HG03095 (cell line): Measurements from ENCODE around the gene PADI6.

Experiments
- ATAC-seq: cut with Tn5 transposase; IDR thresholded peaks from one replicate; pipeline ENCODE4 v1.9.1; 2021; ENCODE audit warnings: moderate library complexity; ENCODE audit not compliant: unreplicated experiment

The PADI6 gene

DNA sequence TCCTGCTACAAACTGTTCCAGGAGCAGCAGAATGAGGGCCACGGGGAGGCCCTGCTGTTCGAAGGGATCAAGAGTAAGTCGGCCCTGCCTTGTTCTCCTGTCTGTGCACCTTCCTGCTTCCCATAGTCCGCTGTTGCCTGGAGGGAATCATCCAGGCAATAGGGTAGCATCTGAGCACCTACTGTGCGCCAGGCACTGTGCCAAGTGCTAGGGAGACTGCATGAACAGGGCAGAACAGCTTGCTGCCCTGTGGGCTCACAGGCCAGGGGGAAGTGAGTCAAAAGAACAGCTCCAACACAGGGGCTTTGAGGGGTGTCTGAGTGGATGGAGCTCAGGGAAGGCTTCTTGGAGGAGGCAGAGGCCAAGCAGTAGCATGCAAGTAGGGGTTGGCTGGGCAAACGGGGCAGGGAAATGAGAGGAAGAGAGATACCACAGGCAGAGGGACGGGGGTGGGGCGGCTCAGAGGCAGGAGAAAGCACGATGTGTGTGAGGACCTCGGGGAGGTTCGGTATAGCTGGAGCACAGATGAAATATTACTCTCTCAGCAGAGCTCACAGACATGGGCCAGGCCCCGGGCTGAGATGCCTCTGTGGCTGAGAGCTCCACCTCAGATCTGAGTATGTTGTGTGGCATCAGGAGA is 15.5 kb upstream of the PADI6 start:
- no peak for ATAC-seq

DNA sequence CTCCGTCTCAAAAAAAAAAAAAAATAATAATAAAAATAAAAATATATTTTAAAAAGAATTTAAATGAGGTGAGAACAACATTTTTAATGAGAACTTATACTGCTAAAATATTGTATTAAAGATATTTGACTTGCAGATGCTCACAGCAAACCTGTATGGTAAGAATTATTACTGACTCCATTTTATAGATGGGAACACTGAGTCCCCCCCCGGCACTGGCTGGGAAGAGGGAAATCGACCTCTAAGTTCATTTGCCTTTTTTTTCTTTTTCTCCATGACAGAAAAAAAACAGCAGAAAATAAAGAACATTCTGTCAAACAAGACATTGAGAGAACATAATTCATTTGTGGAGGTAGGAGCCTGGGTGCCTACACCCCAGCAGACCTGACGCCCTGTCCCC is 13.4 kb upstream of the PADI6 start:
- ATAC-seq: no peak

DNA sequence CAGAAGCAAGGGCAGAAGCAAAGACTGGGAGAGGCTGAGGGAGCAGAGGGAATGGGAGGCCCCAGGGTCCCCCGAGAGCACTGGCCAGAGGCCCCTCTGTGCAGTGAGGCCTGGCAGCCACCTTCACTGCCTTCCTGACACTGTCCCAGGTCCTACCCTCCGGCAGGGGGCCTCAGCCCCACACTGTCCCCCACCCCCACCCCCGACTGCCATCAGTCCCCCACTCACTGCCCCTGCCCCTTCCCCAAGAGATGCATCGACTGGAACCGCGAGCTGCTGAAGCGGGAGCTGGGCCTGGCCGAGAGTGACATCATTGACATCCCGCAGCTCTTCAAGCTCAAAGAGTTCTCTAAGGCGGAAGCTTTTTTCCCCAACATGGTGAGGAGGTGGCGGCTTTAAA is 13.0 kb upstream of the PADI6 start:
- ATAC-seq: no peak

DNA sequence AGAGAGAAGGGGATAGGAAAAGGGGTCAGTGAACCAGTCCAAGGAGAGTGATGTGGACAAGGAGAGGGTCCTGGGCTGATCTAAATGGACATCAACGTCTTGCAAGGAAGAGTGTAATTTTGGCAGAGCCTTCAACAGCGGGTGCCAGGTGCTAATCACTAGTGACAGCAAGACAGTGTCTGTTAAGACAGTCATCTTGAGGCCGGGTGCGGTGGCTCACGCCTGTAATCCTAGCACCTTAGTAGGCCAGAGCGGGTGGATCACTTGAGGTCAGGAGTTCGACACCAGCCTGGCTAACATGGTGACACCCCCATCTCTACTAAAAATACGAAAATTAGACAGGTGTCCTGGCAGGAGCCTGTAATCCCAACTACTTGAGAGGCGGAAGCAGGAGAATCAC is 12.2 kb upstream of the PADI6 start:
- no peak for ATAC-seq

DNA sequence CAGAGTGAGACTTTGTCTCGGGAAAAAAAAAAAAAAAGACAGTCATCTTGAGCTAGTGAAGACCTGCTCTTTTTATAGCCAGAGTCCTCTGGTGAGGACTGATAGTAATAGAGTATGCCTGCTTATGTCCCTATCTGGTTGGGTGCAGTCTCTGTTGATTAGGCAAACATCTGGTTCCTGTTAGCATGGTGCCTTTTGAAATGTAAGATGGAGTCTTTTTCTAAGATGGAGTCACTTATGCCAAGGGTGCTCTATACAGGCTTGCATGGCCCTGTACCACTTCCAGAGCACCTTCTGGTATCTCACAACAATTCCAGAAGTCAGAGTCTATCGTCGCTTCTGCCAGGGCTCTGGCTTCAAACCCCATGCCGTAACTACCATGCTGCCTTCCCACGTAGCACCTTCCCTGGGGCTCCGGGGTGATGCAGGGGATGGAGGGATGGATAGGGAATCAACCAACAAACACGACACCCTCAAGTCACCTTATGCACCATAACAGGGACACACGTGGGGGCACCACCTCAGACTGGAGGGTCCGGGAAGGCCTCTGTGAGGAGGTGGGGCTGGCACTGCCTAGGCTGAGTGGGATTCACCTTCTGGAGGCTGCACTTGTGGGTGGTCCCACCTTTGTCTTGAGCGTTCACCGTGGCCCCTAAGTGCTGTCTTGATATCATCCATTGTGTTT is 11.6 kb upstream of the PADI6 start:
- no peak for ATAC-seq

DNA sequence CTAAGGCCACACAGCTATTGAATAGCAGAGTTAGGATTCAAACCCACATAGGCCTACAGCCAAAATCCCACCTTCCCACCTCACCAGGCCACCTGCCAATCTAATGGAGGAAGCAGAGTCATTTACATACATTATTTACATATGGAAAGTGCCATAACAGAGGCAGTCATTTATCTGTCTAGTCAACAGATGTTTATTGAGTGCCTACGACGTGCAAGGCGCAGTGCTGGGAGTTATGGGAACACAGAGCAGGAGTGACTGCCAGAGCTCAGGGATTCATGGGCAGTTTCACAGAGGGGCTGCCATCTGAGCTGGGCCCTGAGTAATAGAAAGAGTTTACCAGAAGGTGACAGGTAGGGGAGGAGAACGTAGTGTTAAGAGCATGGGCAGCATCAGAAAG is 10.3 kb upstream of the PADI6 start:
- no peak for ATAC-seq

DNA sequence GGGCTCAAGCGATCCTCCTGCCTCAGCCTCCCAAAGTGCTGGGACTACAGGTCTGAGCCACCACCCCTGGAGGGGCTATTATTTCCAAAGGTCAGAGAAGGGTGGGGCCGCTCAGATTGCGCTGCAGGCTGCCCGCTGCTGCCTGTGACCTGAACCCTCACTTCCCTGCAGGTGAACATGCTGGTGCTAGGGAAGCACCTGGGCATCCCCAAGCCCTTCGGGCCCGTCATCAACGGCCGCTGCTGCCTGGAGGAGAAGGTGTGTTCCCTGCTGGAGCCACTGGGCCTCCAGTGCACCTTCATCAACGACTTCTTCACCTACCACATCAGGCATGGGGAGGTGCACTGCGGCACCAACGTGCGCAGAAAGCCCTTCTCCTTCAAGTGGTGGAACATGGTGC is 8.6 kb upstream of the PADI6 start:
- ATAC-seq: no peak

DNA sequence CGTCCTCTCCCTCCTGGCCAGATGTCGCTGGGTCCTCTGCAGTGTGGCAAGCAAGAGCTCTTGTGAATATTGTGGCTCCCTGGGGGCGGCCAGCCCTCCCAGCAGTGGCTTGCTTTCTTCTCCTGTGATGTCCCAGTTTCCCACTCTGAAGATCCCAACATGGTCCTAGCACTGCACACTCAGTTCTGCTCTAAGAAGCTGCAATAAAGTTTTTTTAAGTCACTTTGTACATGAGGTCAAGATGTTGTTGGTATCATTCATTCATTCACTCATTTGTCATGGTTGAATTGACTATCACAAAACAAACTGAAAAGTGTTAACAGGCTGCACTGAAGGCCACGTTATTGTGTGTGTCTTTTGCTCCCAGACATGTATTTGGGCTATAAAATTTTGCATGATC is 8.2 kb upstream of the PADI6 start:
- ATAC-seq: no peak

DNA sequence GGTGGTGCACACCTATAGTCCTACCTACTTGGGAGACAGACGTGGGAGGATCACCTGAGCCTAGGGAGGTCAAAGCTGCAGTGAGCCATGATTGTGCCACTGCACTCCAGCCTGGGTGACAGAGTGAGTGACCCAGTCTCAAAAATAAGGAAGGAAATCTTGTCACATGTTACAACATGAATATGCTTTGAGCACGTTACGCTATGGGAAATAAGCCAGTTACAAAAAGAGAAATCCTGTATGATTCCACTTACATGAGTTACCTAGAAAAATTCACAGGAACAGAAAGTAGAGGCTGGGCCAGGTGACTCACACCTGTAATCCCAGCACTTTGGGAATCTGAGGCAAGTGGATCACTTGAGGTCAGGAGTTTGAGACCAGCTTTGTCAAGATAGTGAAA is 6.7 kb upstream of the PADI6 start:
- no peak for ATAC-seq

DNA sequence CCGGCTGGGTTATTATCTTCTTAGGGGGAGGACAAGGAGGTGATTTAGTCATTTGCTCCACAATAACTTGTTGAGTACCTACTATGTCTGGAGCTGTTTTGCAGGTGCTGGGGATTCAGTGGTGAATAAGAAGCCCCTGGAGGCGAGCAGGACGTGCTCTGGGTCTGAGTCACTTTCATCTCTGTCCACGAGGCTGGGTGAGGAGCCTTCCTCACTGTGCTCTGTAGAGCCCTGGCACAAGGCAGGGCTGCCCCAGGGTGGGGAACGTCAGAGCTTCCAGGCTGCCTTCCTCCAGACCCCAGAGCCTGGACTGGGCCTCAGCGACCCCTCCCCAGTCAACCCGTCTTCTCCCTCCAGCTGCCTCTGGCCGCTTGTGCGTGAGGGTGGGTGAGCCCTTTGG is 2.5 kb upstream of the PADI6 start:
- no peak for ATAC-seq

DNA sequence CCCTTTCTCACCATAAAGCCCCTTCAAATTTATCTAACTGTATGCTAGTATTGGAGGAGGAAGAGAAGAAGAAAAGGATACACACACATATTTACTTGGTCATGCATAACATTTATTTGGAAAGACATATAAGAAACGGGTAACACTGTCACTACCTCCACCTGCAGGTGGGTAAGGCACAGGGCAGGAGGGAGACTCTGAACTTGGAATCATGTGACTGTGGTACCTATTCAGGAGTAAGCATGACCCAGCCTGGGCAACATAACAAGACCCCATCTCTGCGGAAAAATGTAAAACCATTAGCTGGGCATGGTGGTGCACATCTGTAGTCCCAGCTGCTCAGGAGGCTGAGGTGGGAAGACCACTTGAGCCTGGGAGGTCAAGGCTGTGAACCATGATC is 1.4 kb upstream of the PADI6 start:
- ATAC-seq: no peak

DNA sequence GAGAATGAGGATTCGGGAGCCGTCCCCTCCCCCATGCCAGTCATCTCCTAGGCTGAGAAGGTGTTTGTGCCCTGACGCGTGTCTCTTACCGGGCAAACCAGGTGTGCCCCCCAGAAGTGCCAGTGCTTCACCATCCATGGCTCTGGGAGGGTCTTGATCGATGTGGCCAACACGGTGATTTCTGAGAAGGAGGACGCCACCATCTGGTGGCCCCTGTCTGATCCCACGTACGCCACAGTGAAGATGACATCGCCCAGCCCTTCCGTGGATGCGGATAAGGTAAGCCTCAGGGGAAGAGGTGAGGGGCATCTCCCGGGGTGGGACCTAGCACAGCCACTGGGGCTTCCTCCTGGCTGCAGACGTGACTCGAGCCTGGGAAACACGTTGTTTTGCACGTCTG is 959 bp downstream of the PADI6 start:
- ATAC-seq: no peak

DNA sequence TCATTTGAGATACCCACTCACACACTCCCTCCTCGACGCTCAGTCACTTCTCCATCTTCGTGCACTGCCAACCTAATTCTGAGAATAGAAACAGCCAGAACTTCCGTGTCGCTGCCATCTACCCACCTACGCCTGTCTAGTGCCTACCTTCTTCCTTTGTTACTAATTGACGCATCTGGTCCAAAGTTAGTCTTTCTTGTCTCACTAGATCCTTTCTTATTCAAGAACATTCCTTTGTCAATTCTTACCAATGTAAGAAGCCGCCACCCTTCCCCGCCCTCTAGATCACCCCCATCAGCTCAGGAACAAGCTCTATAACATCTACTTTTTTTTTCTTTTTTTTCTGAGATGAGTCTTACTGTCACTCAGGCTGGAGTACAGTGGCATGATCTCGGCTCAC is 3.7 kb downstream of the PADI6 start:
- ATAC-seq: no peak

DNA sequence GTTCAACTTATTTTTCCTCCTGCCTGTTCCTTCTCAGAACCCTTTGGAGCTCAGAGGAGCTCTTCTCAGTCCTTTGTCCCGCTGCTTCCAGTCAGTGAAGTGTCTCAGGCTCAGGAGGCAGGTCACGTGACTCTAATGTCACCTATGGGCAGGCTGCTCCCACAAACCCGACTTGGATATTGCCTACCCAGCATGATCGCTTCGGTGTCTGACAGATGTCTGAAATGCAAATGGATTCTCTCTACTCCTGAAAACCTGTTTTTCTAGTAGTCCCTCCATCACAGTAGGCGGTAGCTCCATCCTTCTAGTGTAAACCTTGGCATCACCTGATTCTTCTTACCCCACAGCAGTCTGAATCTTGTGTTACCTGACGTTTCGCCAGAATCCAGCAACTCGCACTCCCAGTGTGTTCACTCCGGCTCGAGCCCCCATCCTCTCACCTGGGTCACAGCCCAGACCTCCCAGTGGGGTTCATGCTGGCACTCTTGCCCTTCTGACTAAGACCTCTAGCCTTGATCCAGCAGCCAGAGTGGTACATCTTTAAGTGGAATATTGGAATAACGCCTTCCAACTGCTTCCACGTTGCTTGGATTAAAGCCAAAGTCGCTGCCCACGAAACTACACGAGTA is 5.4 kb downstream of the PADI6 start:
- no peak for ATAC-seq

DNA sequence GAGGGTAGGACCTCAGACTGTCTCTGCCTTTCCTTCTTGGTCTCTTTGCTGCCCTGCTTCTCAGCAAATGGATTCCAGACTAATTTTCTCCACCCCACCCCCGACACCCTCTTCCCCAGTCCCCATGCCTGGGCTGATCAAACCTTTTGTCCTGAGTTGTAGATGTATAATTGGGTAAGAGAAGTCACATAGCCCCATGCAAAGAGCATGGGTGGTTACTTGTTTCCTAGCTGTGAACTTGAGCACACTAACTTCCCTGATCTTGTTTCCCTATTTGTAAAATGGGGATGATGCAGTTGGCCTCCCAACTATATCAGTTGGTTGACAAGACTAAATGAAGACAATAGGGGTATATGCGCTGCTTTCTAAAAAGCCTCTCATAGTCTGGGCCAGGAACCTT is 9.2 kb downstream of the PADI6 start:
- no peak for ATAC-seq

DNA sequence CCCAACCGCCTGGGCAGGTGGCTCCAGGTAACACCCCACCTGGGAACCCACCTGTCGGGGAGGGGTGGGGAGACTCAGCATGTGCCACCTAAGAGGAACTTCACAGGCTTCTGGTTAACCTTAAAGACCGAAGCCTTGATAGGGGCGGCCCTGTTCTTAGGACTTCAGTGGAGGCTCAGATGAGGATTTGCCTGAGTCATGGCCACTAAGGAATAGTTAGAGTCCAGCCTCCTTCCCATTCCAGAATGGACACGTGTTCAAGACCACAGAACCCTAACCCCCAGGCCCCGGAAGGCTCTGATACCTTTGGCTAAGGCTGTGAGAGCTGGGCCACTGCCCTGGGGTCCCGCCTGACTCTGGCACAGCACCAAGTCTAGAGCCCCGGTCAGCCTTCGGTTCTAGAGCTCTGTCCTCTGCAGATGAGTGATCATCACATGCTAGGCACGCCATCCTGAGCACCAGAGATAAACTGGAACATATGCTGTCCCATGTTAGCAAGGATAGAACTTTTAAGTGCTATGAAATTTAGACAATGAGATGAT is 20.3 kb downstream of the PADI6 start:
- no peak for ATAC-seq

DNA sequence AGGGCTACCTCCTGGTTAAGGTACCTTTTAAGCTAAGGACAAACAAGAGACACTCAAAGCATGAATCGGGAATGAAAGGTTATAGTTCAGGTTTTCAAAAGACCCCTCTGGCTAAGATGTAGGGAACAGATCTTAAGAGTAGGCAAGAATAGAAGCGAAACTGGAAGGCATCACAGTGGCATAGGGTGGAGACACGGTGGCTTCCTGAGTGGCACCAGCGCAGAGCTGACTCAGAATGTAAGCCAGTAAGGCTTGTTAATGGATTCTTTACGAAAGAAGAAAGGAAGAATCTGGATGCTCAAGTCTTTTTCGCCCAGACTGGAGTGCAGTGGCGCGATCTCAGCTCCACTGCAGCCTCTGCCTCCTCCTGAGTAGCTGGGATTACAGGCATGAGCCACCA is 21.2 kb downstream of the PADI6 start:
- ATAC-seq: no peak

DNA sequence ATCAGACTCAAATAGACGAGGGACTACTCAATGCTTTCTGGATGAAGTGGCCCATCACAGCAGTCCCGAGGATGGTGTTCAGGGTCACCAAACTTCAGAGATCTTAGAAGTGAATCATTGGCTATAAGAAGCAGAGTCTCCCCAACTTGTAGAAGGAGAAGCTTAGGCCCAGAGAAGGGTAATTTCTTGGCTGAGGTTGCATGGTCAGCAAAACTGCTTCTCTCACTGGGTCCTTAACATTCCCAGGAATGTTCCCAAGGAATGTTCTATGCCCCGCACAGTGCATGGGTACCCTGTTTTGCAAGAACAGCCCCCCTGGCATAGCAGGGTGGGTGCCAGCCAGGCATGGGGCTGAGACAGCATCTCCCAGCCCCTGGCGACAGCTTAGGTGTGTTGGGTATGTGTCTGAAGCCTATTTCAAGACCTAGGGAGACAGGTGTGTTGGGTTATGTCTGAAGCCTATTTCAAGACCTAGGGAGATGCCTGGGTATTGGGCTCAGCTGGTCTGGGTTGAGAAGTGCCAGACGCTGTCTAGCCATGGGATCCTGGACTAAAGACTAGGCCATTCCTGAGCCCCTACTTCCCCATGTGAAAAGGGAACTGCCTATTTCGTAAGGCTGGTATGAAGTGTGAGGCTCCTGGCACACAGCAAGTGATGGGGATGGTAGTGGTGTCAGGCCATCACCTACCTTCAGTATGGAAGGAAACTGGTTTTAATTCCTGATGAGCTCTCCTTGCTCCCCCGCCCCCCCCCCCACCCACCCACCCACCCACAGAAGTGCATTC is 26.1 kb downstream of the PADI6 start:
- no peak for ATAC-seq

DNA sequence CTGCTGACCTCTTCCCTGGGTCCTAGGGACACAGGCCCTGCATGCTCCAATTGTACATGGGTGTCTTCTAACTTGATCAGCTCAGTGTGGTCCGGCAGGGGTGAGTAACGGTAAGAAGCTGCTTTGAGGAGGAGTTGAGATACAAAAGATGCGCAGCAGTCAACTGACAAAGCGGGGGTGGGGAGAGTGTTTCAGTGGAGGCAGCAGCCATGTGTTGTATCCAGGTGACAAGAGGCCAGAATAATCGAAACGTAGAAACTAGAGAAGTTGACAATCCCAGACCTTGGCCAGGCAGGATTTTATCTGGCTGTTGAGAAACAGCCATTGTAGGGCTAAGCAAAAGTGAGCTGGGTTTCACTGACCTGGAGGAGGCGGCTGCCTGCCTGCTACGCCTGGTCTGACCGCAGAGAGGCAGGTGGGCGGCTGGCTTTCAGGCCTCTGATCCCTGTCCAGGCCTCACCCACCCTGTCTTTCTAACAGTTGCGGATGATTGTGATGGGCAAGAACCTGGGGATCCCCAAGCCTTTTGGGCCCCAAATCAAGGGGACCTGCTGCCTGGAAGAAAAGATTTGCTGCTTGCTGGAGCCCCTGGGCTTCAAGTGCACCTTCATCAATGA is 28.8 kb downstream of the PADI6 start:
- no peak for ATAC-seq

DNA sequence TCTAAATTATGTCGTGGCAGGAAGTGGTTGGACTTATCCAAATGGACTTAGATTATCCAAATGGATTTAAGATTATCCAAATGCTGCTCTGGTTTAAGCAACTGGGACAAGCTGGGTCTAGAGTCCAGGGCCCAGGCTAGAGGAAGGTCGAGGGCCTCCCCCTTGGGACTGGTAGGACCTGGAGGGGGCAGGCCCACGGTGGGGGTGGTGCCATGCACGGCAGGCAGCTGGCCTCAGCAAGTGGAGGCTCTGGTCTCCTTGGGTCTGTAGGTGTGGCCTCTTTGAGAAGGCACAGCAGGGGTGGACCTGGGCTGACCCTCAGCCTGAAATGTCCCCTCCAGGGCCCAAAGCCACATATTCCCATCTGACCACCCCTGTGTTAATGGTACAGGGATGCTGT is 29.8 kb downstream of the PADI6 start:
- no peak for ATAC-seq

DNA sequence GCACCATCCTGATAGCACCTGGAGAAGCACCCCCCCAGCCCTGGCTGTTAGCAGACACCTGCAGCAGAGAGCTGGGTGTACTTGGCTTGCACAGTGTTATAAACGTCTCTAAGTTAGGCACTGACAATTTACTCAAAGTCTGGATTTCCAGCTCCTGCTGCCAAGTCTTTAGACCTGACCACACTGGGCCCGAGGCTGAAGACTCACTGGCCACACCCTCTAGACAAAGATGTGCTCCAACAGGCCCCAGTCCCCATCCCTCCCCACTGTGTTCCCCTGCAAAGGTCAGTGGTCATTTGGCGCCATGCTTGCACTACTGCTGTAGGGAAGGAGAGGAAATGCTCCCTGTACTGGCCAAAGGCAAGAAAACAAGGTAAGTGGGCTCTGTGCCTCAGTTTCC is 31.1 kb downstream of the PADI6 start:
- no peak for ATAC-seq
